ENCODE results near the gene SRGAP2B.
"Not testable (repeated sequence)": the region's sequence is repeated elsewhere in the genome, so short reads cannot be mapped to it uniquely, and the experiment has no call there.

DNA sequence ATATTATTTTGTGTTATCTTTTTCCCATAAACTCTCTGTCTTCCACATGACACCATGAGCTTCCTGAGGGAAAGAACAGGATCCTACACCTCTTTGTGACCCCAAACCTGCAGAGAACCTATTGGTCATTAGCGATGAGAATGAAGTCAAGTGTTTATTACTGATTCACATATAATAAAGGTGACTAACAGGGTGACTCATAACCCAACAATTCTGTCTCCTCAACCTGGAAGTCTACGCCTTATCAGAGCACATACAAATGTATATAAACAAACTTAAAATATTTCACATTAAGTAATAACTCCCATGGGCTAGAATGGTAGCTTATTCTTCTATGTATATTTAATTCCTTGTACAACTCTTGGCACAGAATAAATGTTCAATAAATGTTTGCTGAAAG lies 117.3 kb downstream of the SRGAP2B start:
- TF ChIP-seq, protein P1, sequence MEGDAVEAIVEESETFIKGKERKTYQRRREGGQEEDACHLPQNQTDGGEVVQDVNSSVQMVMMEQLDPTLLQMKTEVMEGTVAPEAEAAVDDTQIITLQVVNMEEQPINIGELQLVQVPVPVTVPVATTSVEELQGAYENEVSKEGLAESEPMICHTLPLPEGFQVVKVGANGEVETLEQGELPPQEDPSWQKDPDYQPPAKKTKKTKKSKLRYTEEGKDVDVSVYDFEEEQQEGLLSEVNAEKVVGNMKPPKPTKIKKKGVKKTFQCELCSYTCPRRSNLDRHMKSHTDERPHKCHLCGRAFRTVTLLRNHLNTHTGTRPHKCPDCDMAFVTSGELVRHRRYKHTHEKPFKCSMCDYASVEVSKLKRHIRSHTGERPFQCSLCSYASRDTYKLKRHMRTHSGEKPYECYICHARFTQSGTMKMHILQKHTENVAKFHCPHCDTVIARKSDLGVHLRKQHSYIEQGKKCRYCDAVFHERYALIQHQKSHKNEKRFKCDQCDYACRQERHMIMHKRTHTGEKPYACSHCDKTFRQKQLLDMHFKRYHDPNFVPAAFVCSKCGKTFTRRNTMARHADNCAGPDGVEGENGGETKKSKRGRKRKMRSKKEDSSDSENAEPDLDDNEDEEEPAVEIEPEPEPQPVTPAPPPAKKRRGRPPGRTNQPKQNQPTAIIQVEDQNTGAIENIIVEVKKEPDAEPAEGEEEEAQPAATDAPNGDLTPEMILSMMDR (tag by site-specific recombination; IDR thresholded peaks at IDR 0.05) = not testable (repeated sequence)
- not testable (repeated sequence) for TF ChIP-seq ZNF501 (tag by site-specific recombination; IDR thresholded peaks at IDR 0.05); ZNF670 (tag by site-specific recombination; IDR thresholded peaks at IDR 0.05; ENCODE audit: low read depth); ZNF777 (tag by site-specific recombination; IDR thresholded peaks at IDR 0.05; ENCODE audit: borderline replicate concordance); ZNF175 (tag by site-specific recombination; IDR thresholded peaks at IDR 0.05); ZNF585B (tag by site-specific recombination; IDR thresholded peaks at IDR 0.05); ZNF747 (tag by site-specific recombination; IDR thresholded peaks at IDR 0.05); YY1 (tag by site-specific recombination; IDR thresholded peaks at IDR 0.05); ZNF274 (IDR thresholded peaks at IDR 0.05; ENCODE audit: low read length); ZNF274 (tag by site-specific recombination; IDR thresholded peaks at IDR 0.05; ENCODE audit: borderline replicate concordance)
- TF ChIP-seq, protein P2, sequence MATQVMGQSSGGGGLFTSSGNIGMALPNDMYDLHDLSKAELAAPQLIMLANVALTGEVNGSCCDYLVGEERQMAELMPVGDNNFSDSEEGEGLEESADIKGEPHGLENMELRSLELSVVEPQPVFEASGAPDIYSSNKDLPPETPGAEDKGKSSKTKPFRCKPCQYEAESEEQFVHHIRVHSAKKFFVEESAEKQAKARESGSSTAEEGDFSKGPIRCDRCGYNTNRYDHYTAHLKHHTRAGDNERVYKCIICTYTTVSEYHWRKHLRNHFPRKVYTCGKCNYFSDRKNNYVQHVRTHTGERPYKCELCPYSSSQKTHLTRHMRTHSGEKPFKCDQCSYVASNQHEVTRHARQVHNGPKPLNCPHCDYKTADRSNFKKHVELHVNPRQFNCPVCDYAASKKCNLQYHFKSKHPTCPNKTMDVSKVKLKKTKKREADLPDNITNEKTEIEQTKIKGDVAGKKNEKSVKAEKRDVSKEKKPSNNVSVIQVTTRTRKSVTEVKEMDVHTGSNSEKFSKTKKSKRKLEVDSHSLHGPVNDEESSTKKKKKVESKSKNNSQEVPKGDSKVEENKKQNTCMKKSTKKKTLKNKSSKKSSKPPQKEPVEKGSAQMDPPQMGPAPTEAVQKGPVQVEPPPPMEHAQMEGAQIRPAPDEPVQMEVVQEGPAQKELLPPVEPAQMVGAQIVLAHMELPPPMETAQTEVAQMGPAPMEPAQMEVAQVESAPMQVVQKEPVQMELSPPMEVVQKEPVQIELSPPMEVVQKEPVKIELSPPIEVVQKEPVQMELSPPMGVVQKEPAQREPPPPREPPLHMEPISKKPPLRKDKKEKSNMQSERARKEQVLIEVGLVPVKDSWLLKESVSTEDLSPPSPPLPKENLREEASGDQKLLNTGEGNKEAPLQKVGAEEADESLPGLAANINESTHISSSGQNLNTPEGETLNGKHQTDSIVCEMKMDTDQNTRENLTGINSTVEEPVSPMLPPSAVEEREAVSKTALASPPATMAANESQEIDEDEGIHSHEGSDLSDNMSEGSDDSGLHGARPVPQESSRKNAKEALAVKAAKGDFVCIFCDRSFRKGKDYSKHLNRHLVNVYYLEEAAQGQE (tag by site-specific recombination; IDR thresholded peaks at IDR 0.05) = not testable (repeated sequence)
- TF ChIP-seq, protein P3, sequence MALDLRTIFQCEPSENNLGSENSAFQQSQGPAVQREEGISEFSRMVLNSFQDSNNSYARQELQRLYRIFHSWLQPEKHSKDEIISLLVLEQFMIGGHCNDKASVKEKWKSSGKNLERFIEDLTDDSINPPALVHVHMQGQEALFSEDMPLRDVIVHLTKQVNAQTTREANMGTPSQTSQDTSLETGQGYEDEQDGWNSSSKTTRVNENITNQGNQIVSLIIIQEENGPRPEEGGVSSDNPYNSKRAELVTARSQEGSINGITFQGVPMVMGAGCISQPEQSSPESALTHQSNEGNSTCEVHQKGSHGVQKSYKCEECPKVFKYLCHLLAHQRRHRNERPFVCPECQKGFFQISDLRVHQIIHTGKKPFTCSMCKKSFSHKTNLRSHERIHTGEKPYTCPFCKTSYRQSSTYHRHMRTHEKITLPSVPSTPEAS (tag by site-specific recombination; IDR thresholded peaks at IDR 0.05) = not testable (repeated sequence)
- TF ChIP-seq, protein P4, sequence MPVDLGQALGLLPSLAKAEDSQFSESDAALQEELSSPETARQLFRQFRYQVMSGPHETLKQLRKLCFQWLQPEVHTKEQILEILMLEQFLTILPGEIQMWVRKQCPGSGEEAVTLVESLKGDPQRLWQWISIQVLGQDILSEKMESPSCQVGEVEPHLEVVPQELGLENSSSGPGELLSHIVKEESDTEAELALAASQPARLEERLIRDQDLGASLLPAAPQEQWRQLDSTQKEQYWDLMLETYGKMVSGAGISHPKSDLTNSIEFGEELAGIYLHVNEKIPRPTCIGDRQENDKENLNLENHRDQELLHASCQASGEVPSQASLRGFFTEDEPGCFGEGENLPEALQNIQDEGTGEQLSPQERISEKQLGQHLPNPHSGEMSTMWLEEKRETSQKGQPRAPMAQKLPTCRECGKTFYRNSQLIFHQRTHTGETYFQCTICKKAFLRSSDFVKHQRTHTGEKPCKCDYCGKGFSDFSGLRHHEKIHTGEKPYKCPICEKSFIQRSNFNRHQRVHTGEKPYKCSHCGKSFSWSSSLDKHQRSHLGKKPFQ (tag by site-specific recombination; IDR thresholded peaks at IDR 0.05) = not testable (repeated sequence)
- TF ChIP-seq, protein P5, sequence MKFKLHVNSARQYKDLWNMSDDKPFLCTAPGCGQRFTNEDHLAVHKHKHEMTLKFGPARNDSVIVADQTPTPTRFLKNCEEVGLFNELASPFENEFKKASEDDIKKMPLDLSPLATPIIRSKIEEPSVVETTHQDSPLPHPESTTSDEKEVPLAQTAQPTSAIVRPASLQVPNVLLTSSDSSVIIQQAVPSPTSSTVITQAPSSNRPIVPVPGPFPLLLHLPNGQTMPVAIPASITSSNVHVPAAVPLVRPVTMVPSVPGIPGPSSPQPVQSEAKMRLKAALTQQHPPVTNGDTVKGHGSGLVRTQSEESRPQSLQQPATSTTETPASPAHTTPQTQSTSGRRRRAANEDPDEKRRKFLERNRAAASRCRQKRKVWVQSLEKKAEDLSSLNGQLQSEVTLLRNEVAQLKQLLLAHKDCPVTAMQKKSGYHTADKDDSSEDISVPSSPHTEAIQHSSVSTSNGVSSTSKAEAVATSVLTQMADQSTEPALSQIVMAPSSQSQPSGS (tag by site-specific recombination; IDR thresholded peaks at IDR 0.05; ENCODE audit: low read depth) = not testable (repeated sequence)

Data from HEK293 (cell line).